Tibial artery (tissue), 4 donors: ENCODE results near the gene NOL7.

Experiments
- DNase-seq, 2 donors: peaks; one replicate each; pipeline ENCODE4 v3.0.0-alpha.2; 2019
- H3K27ac ChIP-seq, 2 donors: fragments of 200-600 bp; sonication (generic) in 1 of 2; 1 replicate in 1 of 2; 2 replicates in 1 of 2; pipeline ENCODE4 v1.5.1; 2018 to 2019; ENCODE audit warnings: mild to moderate bottlenecking in 1 of 2
- H3K27me3 ChIP-seq, 2 donors: fragments of 200-600 bp; sonication (generic) in 1 of 2; one replicate each; pipeline versions ENCODE4 v1.5.1 to v1.6.0; 2016 to 2019
- H3K36me3 ChIP-seq, 3 donors: fragments of 200-600 bp; sonication (generic) in 2 of 3; one replicate each; pipeline ENCODE4 v1.5.1; 2016 to 2019; ENCODE audit warnings: mild to moderate bottlenecking in 2 of 3
- H3K4me1 ChIP-seq, 4 donors: fragments of 200-600 bp; sonication (generic) in 2 of 4; 1 replicate in 3 of 4; 2 replicates in 1 of 4; pipeline ENCODE4 v1.5.1; 2016 to 2019
- H3K4me3 ChIP-seq, 2 donors: fragments of 200-600 bp; sonication (generic) in 1 of 2; 1 replicate in 1 of 2; 2 replicates in 1 of 2; pipeline ENCODE4 v1.5.1; 2018 to 2019; ENCODE audit warnings: mild to moderate bottlenecking in 2 of 2
- H3K9me3 ChIP-seq, 3 donors: fragments of 200-600 bp; sonication (generic) in 1 of 3; one replicate each; pipeline ENCODE4 v1.5.1; 2016 to 2019
- CTCF ChIP-seq, 2 experiments: fragments of 200-600 bp in 1 of 2; fragments of 450-650 bp in 1 of 2; IDR thresholded peaks; one replicate each; pipeline ENCODE4 v1.5.1; 2017 to 2019; ENCODE audit warnings: antibody characterized with exemption in 2 of 2, mild to moderate bottlenecking in 1 of 2, moderate library complexity in 1 of 2
- intact Hi-C: fragments of 100-400 bp; cut with DNase I; formaldehyde crosslinking; loops from one replicate; pipeline ENCODE4 v1.15.0; 2023; ENCODE audit warnings: low total_unique reads

Gene NOL7

GRCh38 chr6:13653296-13653695 lies 38.2 kb downstream of the NOL7 start:
- no peak overlapping the region for H3K27ac ChIP-seq
- intact Hi-C loops = no loop called here

DNA sequence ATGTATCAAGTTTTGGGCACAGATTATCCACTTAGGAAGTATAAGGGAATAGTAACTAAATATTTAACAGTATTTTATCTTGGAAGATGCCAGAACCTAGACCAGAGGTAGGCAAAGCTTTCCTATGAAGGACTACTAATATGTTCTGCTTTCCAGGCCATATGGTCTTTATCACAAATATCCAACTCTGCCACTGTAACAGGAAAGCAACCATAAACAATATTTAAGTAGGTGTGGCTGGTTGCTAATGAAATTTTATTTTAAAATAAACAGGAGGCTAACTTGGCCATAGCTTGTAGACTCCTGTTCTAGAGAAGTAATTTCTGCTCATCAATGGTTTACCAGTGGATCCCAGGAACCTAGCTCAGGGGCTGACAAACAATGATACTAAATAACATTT lies 39.4 kb downstream of the NOL7 start:
- no peak for TF ChIP-seq CTCF (IDR thresholded peaks at IDR 0.05)
- Histone ChIP-seq H3K9me3 (no peaks in the 10 kb centered on the region), H3K4me3 (no peak overlapping the region), H3K27ac (no peak overlapping the region), H3K4me1 (peaks cover 0 to 26% (median 0%) of the 10 kb centered on the region in 4 donors), H3K27me3 (no peaks in the 10 kb centered on the region), H3K36me3 (peaks cover 0 to 8% (median 7%) of the 10 kb centered on the region in 3 donors)
- no peak for DNase-seq
- intact Hi-C loops = no loop called here

More at GRCh38 chr6:13653296-13653695, 38.2 kb downstream of the NOL7 start:
- no peaks in the 10 kb centered on the region for H3K9me3 ChIP-seq
- H3K4me1 ChIP-seq = peaks cover 0 to 15% (median 0%) of the 10 kb centered on the region in 4 donors
- no peak for TF ChIP-seq CTCF (IDR thresholded peaks at IDR 0.05)
- H3K4me3 ChIP-seq = no peak overlapping the region
- DNase-seq = no peak
- H3K27me3 ChIP-seq = no peaks in the 10 kb centered on the region
- peaks cover 0 to 8% (median 7%) of the 10 kb centered on the region in 3 donors for H3K36me3 ChIP-seq

DNA sequence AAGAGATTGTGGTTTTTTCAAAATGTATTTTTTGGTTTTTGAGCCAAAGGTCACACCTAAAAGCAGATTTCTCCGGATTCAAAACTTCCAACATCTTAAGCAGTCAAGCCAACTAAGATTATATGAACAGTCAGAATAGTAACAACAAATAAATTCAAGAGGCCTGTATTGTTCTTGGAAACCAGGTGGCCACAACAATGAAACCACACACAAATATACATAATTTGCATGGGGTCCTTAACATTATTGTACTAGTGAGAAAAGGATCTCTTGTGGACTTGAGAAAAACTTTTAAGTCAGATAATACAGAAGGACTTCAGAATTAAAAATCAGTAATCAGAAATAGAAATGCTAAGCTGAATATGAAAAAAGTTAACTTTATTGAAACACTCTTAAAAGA lies 40.6 kb downstream of the NOL7 start:
- no peak for DNase-seq
- H3K27ac ChIP-seq = no peak overlapping the region
- intact Hi-C loops = no loop called here
- H3K4me1 ChIP-seq = peaks cover 0 to 38% (median 2%) of the 10 kb centered on the region in 4 donors
- H3K4me3 ChIP-seq = no peak overlapping the region
- peaks cover 0 to 4% (median 1%) of the 10 kb centered on the region in 3 donors for H3K36me3 ChIP-seq
- H3K27me3 ChIP-seq = no peaks in the 10 kb centered on the region
- TF ChIP-seq CTCF (IDR thresholded peaks at IDR 0.05) = no peak
- H3K9me3 ChIP-seq = no peaks in the 10 kb centered on the region

DNA sequence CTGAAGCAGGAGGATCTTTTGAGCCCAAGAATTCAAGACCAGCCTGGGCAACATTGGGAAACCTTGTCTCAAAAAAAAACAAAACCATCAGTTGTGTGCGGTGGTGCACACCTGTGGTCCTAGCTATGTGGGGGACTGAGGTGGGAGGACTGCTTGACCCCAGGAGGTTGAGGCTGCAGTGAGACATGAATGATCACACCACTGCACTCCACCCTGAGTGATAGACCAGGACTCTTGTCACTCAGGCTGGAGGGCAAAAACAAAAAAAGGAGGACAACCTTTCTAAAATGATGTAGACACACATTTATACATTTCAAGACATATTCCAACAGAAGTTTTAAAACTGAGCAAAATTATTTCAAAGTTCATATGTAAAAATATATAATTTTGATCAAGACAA lies 45.1 kb downstream of the NOL7 start:
- no peak for DNase-seq
- peaks cover 0 to 67% (median 10%) of the 10 kb centered on the region in 4 donors for H3K4me1 ChIP-seq
- H3K27ac ChIP-seq = no peak overlapping the region
- intact Hi-C loops = no loop called here
- no peaks in the 10 kb centered on the region for H3K27me3 ChIP-seq
- no peaks in the 10 kb centered on the region for H3K9me3 ChIP-seq
- no peaks in the 10 kb centered on the region for H3K36me3 ChIP-seq
- no peak overlapping the region for H3K4me3 ChIP-seq
- TF ChIP-seq CTCF (IDR thresholded peaks at IDR 0.05) = no peak

GRCh38 chr6:13660893-13661292 lies 45.8 kb downstream of the NOL7 start:
- H3K27ac ChIP-seq = no peak overlapping the region
- TF ChIP-seq CTCF (IDR thresholded peaks at IDR 0.05) = no peak
- no peaks in the 10 kb centered on the region for H3K27me3 ChIP-seq
- intact Hi-C loops = no loop called here
- no peaks in the 10 kb centered on the region for H3K9me3 ChIP-seq
- no peak overlapping the region for H3K4me3 ChIP-seq
- no peaks in the 10 kb centered on the region for H3K36me3 ChIP-seq
- DNase-seq = no peak
- peaks cover 0 to 67% (median 10%) of the 10 kb centered on the region in 4 donors for H3K4me1 ChIP-seq

DNA sequence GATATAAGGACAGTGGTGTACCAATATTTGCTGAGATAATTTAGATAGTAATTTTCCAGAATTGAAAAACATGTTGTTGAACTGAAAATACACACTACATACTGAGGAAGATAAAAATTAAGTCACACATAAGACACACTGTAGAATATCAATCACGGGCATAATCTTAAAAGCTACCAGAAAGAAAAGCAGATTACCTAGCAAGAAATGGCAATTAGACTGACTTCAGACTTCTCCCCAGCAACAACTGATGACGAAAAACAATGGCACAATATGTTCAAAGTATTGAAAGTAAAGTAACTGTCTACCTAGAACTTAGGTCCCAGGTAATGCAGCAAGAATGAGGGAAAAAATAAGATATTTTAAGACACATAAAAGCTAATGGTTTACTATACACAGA lies 46.5 kb downstream of the NOL7 start:
- Histone ChIP-seq H3K27me3 (no peaks in the 10 kb centered on the region), H3K36me3 (no peaks in the 10 kb centered on the region), H3K4me1 (peaks cover 0 to 67% (median 10%) of the 10 kb centered on the region in 4 donors), H3K4me3 (no peak overlapping the region), H3K27ac (no peak overlapping the region), H3K9me3 (no peaks in the 10 kb centered on the region)
- no peak for DNase-seq
- intact Hi-C loops = no loop called here
- TF ChIP-seq CTCF (IDR thresholded peaks at IDR 0.05) = no peak
